HG02973 (cell line): ENCODE measurements around the gene RER1.

Experiments
- ATAC-seq: cut with Tn5 transposase; IDR thresholded peaks from one replicate; pipeline ENCODE4 v1.9.1; 2021; ENCODE audit warnings: moderate library complexity; ENCODE audit not compliant: unreplicated experiment

Gene RER1

GRCh38 chr1:2353551-2354438 lies 37.8 kb upstream of the RER1 start:
- ATAC-seq, result no peak

GRCh38 chr1:2354511-2355372 lies 36.9 kb upstream of the RER1 start:
- ATAC-seq, result no peak

- no peak for ATAC-seq
Measured at GRCh38 chr1:2355373-2356261, 36.0 kb upstream of the RER1 start.

- no peak for ATAC-seq
Measured at GRCh38 chr1:2356401-2356800, 35.2 kb upstream of the RER1 start.

GRCh38 chr1:2356911-2357845 lies 34.5 kb upstream of the RER1 start:
- no peak for ATAC-seq

- no peak for ATAC-seq
Measured at GRCh38 chr1:2358072-2358471, 33.6 kb upstream of the RER1 start.

GRCh38 chr1:2358651-2359640 lies 32.7 kb upstream of the RER1 start:
- no peak for ATAC-seq

GRCh38 chr1:2360588-2361364 lies 30.9 kb upstream of the RER1 start:
- no peak for ATAC-seq

- ATAC-seq, result no peak
Measured at GRCh38 chr1:2363847-2364513, 27.7 kb upstream of the RER1 start.

- ATAC-seq, result no peak
Measured at GRCh38 chr1:2368053-2368744, 23.4 kb upstream of the RER1 start.

GRCh38 chr1:2372551-2373490 lies 18.8 kb upstream of the RER1 start:
- ATAC-seq, result no peak

GRCh38 chr1:2373551-2374251 lies 17.9 kb upstream of the RER1 start:
- ATAC-seq, result no peak

GRCh38 chr1:2374252-2375155 lies 17.1 kb upstream of the RER1 start:
- ATAC-seq, result no peak
